KG1 (cell line): ENCODE results near the gene SYCN.
"Not testable (repeated sequence)": the region's sequence is repeated elsewhere in the genome, so short reads cannot be mapped to it uniquely, and the experiment has no call there.

Source experiments
- DNase-seq: peaks from one replicate; lab custom pipeline; 2025; lab: John Stamatoyannopoulos, UW

SYCN gene

DNA sequence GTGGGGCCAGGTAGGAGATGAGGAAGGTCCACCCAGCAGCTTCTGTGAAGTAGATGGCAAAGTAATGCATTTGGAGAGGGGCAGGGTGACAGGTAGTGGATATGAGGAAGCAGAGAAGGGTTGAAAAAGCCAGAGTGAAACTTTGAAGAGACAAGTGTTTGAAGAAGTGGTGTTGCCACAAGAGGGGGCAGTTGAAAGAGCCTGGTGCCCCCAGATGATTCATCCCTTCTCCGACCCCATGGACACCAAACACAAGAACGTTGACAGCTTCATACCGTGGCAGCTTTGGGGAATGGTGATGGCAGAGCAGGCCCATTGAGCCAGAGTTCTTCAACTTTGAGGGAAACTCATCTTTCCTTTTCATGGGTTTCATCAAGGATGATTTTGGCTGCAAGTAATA lies 20.8 kb upstream of the SYCN start:
- DNase-seq, result no peak

DNA sequence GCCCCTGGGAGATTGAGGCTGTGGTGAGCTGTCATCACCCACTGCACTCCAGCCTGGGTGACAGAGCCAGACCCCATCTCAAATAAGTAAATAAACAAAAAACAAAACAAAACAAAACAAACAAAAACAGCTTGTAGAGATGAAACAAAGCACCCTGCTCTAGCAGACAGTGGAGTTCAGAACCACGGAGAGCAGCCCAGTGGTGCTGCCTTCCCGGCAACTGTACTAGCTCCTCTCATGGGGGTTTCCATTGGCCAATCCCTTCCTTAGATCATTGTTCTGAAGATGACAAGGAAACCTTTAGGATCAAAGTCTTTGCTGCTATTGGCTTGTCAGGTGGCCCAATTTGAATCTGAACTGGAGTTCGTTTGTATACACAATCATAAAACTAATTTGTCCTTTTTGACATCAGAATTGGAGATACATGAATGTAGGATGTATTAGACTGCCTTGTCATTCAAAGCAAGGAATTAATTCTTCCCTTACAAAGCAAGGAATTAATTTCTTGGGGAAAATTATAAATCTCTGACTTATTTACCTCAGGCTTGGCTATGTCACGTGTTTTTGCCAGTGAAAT lies 19.7 kb upstream of the SYCN start:
- DNase-seq, result no peak

DNA sequence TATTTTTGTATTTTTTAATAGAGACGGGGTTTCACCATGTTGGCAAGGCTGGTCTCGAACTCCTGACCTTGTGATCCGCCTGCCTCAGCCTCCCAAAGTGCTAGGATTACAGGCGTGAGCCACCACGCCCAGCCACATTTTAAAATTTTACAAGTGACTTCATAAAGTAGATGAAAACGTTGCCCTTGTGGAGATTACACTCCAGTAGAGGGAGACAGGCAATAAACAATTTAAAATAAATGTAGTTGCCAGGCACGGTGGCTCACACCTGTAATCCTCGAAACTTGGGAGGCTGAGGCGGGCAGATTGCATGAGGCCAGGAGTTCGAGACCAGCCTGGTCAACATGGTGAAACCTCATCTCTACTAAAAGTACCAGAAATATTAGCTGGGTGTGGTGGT lies 15.0 kb upstream of the SYCN start:
- not testable (repeated sequence) for DNase-seq

DNA sequence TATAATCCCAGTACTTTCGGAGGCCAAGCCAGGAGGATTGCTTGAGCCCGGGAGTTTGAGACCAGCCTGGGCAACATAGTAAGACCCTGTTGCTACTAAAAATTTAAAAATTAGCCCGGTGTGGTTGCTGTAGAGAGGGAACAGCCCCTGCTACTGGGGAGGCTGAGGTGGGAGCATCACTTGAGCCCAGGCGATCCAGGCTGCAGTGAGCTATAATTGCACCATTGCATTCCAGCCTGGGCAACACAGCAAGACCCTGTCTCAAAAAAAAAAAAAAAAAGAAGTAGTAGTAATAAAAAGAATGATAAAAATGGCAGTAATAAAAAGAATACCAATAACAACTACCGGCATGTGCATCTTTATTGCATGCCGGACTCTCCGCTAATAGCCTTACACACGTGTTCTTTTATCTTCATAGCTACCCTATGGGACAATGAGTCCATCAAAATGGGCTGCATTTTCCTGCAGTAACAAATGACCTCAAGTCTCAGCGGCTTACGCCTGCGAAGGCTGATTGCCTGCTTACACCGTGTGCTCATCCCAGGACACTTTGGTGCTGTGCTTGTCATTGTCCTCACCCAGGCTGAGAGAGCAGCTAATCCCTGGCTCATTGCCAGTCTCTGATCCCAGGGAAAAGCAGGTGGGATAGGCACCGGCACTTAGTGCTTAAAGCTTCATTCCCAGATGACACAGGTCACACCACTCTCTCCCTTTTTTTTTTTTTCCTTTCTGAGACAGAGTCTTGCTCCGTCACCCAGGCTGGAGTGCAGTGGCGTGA lies 14.4 kb upstream of the SYCN start:
- no peak for DNase-seq

DNA sequence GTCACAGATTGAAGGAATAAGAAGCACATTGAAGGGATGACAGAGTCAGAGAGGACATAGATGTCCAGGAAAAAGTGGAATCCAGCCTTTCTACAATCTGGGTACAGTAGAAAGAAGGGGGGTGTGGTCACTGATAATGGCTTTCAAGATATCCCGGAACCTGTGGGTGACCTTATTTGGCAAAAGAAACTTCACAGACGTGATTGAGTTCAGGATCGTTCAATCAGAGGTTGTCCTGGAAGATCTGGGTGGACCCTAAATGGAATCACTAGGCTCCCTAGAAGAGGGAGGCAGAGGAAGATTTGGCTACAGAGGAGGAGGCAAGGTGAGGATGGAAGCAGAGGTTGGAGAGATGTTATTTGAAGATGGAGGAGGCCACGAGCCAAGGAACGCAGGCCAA lies 13.0 kb upstream of the SYCN start:
- DNase-seq, result no peak

DNA sequence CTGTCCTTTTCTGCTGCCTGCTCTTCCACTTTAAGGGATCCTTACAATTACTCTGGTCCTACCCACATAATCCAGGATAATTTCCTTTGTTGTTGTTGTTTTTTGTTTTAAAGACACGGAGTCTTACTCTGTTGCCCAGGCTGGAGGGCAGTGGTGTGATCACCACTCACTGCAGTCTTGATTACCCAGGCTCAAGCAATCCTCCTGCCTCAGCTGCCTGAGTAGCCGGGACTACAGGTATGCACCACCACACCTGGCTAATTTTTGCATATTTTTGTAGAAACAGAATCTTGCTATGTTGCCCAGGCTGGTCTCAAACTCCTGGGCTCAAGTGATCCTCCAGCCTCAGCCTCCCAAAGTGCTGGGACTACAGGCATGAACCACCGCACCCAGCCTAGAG lies 11.3 kb upstream of the SYCN start:
- DNase-seq, result not testable (repeated sequence)

DNA sequence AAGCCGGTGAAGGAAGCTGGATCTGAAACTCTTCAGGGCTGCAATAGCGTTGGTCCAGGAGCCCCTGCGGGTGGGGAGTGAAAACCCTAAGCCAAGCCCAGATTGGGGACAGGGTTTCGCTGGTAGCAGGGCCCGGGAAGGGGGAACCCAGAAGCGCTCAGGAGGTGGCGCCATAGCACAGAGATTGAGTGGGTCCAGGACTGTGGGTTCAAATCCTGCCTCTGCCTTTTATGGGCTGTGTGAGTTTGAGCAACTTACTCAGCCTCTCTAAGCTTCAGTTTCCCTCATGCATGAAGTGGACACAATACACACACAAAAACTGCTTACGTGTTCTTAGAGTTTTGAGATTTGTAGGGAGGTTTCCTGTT lies 8.3 kb upstream of the SYCN start:
- no peak for DNase-seq

DNA sequence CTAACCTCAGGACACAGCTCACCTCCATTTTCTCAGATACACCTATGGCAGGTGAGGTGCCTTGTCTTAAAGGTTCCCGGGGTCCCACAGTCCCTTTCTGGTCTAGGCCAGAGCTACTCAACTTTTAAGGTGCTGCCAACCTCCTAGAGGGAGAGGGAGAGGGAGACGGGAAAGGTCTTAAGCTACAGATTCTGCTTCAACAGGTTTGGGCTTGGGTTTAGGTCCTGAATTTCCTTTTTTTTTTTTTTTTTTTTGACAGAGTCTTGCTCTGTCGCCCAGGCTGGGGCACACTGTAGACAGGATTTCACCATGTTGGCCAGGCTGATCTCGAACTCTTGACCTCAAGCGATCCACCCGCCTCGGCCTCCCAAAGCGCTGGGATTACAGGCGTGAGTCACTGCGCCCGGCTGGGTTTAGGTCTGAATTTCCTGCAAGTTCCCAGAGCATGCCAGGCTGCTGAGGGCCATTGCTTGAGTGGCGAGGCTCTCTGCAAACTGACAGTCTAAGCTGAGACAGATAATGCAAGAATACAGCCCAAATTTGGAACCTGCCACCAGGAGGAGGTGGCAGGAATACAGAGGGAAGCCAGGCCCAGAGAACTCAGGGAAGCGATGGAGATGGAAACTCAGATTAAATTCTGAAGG lies 7.8 kb upstream of the SYCN start:
- DNase-seq, result no peak

DNA sequence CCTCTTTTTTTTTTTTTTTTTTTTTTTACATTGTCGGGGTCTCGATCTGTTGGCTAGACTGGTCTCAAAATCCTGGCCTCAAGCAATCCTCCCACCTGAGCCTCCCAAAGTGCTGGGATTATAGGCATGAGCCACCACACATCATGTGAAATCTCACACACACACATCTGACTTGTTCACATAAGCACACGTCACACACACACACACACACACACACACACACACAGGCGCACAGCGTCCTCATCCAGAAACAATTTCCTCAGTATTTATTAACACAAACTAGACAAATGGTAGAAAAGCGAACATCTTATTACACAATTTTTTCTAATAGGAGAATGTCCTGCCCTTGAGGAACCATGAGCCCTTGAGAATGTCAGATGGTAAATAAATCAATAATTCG lies 5.1 kb upstream of the SYCN start:
- no peak for DNase-seq

DNA sequence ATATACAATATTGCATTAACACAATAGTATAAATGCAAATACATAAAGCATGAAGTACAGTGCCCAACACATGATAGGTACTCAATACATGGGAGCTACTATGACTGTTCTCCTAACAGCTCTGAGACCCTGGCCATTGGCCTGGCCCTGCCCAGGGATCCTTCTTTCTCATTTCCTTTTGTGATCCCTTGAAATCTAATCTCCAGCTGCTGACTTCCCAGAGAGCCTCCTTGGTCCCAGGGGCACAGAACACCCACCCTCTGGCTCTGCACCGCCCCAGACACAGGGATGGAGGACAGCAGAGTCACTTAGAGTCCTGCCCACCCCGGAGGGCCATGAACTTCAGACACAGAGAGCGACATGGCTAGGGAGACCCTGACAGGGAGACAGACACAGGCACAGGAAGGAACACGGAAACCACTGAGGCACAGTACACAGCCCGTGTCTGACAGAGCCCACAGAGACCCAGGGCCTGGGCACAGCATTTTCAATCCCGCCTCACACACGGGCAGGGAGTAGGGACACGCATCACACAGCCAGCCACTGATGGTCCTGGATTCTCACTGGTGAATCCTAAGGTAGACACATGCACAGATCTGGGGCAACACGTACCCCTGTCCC lies 4.2 kb upstream of the SYCN start:
- no peak for DNase-seq

DNA sequence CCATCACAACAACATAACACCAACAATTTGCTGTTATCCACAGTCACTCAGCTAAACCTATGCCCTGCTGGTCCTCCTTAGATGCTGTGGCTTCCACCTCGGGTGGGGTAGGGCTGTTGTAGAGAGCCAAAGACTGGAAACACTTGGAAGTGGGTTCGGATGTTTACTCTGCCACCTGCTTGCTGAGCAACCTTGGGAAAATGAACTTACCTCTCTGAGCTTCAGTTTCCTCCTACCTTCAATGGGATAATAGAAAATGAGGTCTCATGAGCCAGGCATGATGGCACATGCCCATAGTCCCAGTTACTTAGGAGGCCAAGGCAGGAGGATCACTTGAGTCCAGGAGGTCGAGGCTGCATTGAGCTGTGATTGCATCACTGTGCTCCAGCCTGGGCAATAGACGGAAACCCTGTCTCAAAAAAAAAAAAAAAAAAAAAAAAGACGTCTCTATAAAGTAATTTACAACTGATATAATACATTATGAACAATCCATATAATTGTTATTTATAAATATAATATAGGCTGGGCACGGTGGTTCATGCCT lies 3.3 kb upstream of the SYCN start:
- DNase-seq, result no peak

DNA sequence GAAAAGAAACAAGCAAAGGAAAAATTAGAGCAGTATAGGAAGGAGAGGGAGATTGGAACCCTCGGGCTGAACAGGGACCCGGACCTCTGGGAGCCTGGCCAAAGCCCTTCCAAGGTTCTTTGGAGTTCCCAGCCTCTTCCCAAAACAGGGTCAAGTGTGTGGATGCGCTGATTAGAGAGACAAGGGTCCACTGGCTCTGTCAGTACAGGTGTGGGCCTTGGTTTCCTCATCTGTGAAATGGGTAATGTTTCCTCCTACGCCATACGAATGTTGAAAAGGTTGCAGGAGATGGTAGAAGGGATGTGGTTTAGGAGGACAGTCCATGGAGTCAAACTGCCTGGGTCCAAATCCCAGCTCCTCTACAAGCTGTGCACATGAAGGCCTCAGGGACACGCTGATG lies 2.1 kb upstream of the SYCN start:
- DNase-seq, result no peak

DNA sequence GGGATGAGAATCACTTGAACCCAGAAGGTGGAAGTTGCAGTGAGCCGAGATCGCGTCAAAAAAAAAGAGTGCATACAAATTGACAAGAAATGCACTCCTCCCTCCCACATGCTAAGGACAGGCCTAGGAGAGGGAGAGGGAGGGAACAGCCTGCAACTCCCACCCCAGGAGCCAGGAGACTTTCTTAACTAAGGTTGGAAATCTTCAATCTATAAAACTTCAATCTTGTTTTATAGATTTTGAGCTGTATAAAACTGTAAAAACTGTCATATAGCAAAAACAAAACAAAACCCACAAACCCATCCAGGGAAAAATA lies 1.3 kb upstream of the SYCN start:
- DNase-seq, result no peak

DNA sequence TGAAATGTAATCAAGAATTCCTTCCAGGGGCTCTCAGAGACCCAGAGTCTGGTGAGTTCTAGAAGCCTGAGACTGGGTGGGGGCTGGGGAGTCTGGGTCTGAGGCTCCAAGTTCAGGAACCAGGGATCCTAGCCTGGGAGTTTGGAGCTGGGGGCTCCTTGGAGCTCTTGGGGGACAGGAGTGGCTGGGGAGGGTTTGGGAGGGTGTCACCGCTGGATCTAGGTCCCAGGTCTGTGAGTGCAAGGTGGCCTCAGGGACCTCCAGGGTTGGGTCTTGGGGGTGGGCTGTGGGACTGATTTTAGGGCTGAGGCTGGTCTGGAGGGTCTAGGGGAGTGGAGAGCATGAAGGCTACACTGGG lies 1.1 kb downstream of the SYCN start:
- no peak for DNase-seq

DNA sequence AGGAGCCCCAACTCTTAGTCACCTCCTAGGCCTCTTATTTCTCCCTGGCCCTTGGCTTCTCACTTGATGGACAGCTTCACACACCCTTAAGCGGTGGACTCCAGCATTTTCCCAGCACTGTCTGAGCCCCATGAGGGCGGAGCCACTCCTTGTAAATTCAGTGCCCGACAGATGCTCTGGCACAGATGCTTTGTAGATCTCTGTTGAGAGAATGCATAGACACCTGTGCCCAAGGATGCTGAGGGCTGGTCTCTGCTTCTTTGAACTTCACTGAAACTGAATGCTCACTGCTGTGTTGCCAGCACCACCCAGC lies 3.3 kb downstream of the SYCN start:
- no peak for DNase-seq

DNA sequence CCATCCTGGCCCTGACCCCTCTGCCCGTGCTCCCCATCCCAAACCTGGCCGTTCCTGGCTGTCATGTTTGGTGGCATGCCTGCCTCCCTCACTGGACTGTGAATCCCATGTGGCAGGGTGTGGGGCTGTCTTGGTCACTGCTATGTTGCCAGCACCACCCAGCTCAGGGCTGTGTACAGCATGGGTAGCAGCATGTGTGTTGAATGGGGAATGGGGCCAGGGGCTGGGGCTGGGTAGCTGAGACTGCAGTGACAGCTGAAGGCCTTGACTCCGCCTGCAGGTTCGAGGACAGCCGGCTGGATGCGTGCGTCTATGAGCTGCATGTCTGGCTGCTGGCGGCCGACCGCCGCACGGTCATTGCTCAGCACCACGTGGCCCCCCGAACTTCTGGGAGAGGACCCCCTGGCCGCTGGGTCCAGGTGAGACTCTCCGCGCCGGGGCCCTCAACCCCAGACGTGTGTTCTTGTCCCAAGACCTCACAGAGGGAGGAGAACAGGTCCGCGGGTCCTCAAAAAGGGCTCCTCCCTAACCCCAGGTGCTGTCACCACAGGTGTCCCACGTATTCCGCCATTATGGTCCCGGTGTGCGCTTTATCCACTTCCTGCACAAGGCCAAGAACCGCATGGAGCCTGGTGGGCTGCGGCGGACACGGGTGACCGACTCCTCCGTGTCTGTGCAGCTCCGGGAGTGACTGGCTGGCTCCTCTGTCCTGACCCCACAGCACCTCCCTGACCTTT lies 3.8 kb downstream of the SYCN start:
- no peak for DNase-seq

DNA sequence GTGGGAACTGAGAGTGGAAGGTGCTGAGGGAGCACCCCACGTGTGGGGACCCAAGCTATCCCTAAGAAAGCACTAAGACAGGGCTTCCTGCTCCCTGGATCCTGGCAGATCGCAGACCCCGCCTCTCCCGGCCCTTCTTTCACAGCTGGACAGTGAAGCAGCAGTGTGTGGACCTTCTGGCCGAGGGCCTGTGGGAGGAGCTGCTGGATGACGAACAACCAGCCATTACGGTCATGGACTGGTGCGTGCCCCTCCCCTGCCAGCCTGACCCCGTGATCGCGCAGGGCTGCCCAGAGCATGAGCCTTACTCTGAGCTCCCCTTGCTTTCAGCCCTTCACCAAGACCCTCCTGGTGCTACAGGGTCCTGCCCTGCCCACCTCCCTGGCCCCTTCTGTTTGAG lies 5.0 kb downstream of the SYCN start:
- DNase-seq, result no peak

DNA sequence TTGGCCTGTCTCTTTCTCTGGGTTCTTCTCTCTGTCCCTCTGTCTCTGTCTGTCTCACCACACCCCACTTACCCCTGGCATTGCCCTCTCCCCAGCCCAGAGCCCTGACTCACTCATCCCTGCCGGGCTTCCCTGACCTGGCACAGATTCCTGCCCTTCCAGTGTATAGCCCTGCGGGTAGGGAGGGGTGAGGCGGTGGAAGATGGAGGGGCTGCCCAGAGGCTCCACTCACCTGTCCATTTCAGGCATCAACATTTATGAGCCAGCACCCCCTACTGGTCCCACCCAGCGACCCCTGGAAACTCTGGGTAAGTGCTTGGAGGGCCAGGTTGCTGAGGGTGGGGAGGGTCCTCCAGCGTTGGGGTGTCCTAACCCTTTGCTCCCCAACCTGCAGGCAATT lies 6.3 kb downstream of the SYCN start:
- no peak for DNase-seq

DNA sequence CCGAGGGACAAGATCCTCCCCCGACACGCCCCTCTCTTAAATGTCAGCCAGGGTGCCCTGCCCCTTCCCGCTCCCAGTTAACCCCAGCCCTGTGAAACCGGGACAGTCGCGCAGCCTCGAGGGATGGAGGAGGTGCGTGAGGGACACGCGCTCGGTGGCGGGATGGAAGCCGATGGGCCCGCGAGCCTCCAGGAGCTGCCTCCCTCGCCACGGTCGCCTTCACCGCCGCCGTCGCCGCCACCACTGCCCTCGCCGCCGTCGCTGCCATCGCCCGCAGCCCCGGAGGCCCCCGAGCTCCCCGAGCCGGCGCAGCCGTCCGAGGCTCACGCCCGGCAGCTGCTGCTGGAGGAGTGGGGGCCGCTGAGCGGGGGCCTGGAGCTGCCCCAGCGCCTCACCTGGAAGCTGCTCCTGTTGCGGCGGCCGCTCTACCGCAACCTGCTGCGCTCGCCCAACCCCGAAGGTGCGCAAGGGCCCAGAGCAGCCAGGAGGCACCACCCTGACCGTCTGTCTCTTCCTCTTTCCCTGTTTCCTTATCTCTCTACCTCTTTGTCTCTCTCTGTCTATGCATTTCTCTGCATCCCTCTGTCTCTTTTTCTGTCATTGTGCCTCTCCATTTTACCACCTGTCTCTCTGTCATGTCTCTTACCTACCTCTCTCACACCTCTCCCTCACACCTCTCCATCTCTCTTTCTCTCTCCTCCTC lies 7.1 kb downstream of the SYCN start, which contains the start of gene NCCRP1:
TSS of gene NCCRP1 (plus strand) at position 105 of the 703 bp plus-strand sequence. CDS start at position 124, 19 bp downstream.
- no peak for DNase-seq

DNA sequence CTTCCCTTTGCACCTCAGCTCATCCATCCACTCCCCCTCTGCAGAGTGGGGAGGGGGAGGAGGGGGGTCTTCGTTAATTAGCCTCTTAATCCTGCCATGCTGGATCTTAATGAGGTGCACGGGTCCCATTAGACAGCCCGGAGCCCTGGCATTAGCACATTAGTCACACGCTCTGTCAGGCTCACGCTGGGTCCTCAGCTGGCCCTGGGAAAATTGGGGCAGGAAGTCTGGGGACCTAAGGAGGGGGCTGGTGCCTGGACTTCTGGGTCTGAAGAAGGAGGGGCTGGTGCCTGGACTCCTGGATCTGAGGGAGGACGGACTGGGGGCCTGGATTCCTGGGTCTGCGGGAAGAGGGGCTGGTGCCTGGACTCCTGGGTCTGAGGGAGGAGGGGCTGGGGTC lies 7.7 kb downstream of the SYCN start:
- DNase-seq, result no peak

DNA sequence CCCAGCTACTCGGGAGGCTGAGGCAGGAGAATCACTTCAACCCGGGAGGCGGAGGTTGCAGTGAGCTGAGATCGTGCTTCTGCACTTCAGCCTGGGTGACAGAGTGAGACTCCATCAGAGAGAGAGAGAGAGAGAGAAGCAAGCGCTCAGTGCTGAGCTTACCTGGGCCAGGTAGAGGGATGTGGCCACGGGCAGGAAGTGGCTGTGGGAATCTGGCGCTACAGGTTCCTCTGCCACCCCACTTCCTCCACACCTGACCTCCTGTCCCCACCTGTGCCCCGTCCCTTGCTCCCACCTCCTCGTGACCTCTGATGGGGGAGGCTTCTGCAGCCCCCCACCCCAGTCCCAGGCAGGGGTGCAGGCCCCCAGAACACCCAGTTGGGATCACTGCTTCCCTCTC lies 8.3 kb downstream of the SYCN start:
- DNase-seq, result no peak
